Measurements from ENCODE around the gene ST6GALNAC3.

ST6GALNAC3 gene

GRCh38 chr1:76033800-76034475 lies 40.6 kb upstream of the ST6GALNAC3 start:
- H3K36me3 ChIP-seq (ENCODE audit: low read depth), result no peaks in the 10 kb centered on the region
- ATAC-seq (ENCODE audit: low read depth) (no peak), DNase-seq (ENCODE audit: low spot score) (no peak)
- no peak overlapping the region for H3K4me3 ChIP-seq (ENCODE audit: severe bottlenecking)
- no peaks in the 10 kb centered on the region for H3K9me3 ChIP-seq (ENCODE audit: severe bottlenecking)
- TF ChIP-seq CTCF (IDR thresholded peaks at IDR 0.05; ENCODE audit: poor library complexity, severe bottlenecking), result no peak
- no peak overlapping the region for H3K27ac ChIP-seq (ENCODE audit: poor library complexity, severe bottlenecking)
- no peaks in the 10 kb centered on the region for H3K4me1 ChIP-seq (ENCODE audit: insufficient read depth, poor library complexity, severe bottlenecking)
- no peaks in the 10 kb centered on the region for H3K27me3 ChIP-seq (ENCODE audit: insufficient read depth, poor library complexity, severe bottlenecking)

DNA sequence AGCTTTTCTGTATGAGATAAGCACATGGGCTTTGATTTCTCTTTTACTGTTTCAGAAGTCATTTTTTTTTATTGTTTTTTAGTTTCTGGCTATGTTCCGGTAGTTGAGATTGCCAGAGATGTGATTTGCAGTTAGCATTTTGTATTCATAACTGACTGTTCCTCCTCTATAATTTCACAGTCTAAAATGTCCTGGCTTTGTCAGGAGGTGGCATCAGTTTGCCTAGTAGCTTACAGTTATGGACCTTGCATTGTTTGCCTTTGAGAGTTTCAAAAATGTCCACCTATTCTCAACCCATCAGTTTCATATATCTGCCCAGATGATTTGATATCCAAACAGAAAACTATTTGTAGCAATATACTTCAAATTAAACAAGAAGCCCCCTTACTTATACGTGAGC lies 39.5 kb upstream of the ST6GALNAC3 start:
- peak; percentile 18 for TF ChIP-seq CTCF (IDR thresholded peaks at IDR 0.05; ENCODE audit: poor library complexity, severe bottlenecking)
- ATAC-seq (ENCODE audit: low read depth) (no peak), DNase-seq (ENCODE audit: low spot score) (no peak)
- Histone ChIP-seq H3K27ac (ENCODE audit: poor library complexity, severe bottlenecking) (no peak overlapping the region), H3K9me3 (ENCODE audit: severe bottlenecking) (no peaks in the 10 kb centered on the region), H3K27me3 (ENCODE audit: insufficient read depth, poor library complexity, severe bottlenecking) (no peaks in the 10 kb centered on the region), H3K4me3 (ENCODE audit: severe bottlenecking) (no peak overlapping the region), H3K36me3 (ENCODE audit: low read depth) (no peaks in the 10 kb centered on the region), H3K4me1 (ENCODE audit: insufficient read depth, poor library complexity, severe bottlenecking) (no peaks in the 10 kb centered on the region)

GRCh38 chr1:76037324-76037723 lies 37.2 kb upstream of the ST6GALNAC3 start:
- no peak for DNase-seq (ENCODE audit: low spot score)

DNA sequence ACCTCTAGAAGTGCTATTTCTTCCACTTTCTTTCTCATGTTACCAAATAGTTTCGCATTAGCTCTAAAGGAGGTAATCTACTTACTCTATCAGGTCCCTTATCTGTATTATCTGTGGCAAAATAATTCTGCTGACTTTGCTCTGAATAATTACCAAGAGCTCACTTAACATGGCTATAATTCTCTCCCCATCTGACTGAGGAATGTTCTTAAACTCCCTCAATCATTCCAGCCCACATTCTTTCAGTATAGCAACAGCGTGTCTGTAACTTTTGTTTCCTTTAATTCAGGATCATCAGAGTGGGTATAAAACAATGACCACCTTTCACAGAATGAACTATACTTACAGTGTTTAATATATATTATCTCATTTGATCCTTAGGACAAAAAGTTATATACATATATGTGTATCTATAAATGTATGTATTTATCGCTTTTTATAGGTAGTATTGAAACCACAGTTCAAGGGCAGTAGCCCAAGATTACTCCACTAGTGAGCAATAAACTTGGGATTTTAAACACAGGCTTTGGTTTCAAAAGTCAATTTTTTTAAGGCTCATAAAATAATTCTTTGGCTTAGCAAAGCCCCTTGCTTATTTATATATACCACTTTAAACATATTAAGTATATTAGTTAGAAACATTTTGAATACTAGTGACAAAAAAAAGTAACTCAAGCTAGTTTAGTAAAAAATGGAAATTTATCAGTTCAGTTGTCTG lies 36.1 kb upstream of the ST6GALNAC3 start:
- Histone ChIP-seq H3K27ac (ENCODE audit: poor library complexity, severe bottlenecking) (no peak overlapping the region), H3K9me3 (ENCODE audit: severe bottlenecking) (no peaks in the 10 kb centered on the region), H3K27me3 (ENCODE audit: insufficient read depth, poor library complexity, severe bottlenecking) (no peaks in the 10 kb centered on the region), H3K4me1 (ENCODE audit: insufficient read depth, poor library complexity, severe bottlenecking) (no peaks in the 10 kb centered on the region), H3K4me3 (ENCODE audit: severe bottlenecking) (no peak overlapping the region), H3K36me3 (ENCODE audit: low read depth) (no peaks in the 10 kb centered on the region)
- ATAC-seq (ENCODE audit: low read depth) (no peak), DNase-seq (ENCODE audit: low spot score) (no peak)
- no peak for TF ChIP-seq CTCF (IDR thresholded peaks at IDR 0.05; ENCODE audit: poor library complexity, severe bottlenecking)

More at GRCh38 chr1:76037324-76037723, 37.2 kb upstream of the ST6GALNAC3 start:
- H3K9me3 ChIP-seq (ENCODE audit: severe bottlenecking), result no peaks in the 10 kb centered on the region
- no peaks in the 10 kb centered on the region for H3K27me3 ChIP-seq (ENCODE audit: insufficient read depth, poor library complexity, severe bottlenecking)
- H3K4me3 ChIP-seq (ENCODE audit: severe bottlenecking), result no peak overlapping the region
- H3K36me3 ChIP-seq (ENCODE audit: low read depth), result no peaks in the 10 kb centered on the region
- TF ChIP-seq CTCF (IDR thresholded peaks at IDR 0.05; ENCODE audit: poor library complexity, severe bottlenecking), result no peak
- H3K27ac ChIP-seq (ENCODE audit: poor library complexity, severe bottlenecking), result no peak overlapping the region
- H3K4me1 ChIP-seq (ENCODE audit: insufficient read depth, poor library complexity, severe bottlenecking), result no peaks in the 10 kb centered on the region
- no peak for ATAC-seq (ENCODE audit: low read depth)

GRCh38 chr1:76046149-76046548 lies 28.4 kb upstream of the ST6GALNAC3 start:
- Histone ChIP-seq H3K9me3 (ENCODE audit: severe bottlenecking) (no peaks in the 10 kb centered on the region), H3K36me3 (ENCODE audit: low read depth) (no peaks in the 10 kb centered on the region), H3K27ac (ENCODE audit: poor library complexity, severe bottlenecking) (no peak overlapping the region), H3K4me3 (ENCODE audit: severe bottlenecking) (no peak overlapping the region), H3K27me3 (ENCODE audit: insufficient read depth, poor library complexity, severe bottlenecking) (peaks cover 4% of the 10 kb centered on the region), H3K4me1 (ENCODE audit: insufficient read depth, poor library complexity, severe bottlenecking) (no peaks in the 10 kb centered on the region)
- no peak for ATAC-seq (ENCODE audit: low read depth)
- DNase-seq (ENCODE audit: low spot score), result no peak
- TF ChIP-seq CTCF (IDR thresholded peaks at IDR 0.05; ENCODE audit: poor library complexity, severe bottlenecking), result no peak
